Thymus (tissue), 11 donors: ENCODE results near the gene PATJ. TPM values are rescaled to one million over a fixed set of nuclear protein-coding genes. Genes with fewer than 3 reads are reported as not detected.

ENCODE experiments used
- DNase-seq, 9 donors: peaks; one replicate each; pipeline ENCODE4 v3.0.0-alpha.2; 2013; ENCODE audit warnings: low spot score in 9 of 9, low read depth in 6 of 9, missing footprints in 1 of 9
- H3K27ac ChIP-seq, 2 donors: one replicate each; pipeline ENCODE4 v1.5.1; 2013; ENCODE audit warnings: control low read depth in 1 of 2, low read depth in 1 of 2, low read length in 1 of 2, mild to moderate bottlenecking in 1 of 2, moderate library complexity in 1 of 2
- H3K27me3 ChIP-seq, 2 donors: one replicate each; pipeline ENCODE4 v1.5.1; 2013; ENCODE audit warnings: low read length in 1 of 2; ENCODE audit not compliant: control insufficient read depth in 2 of 2, insufficient read depth in 1 of 2
- H3K36me3 ChIP-seq, 2 donors: one replicate each; pipeline ENCODE4 v1.5.1; 2013; ENCODE audit warnings: low read length in 1 of 2, mild to moderate bottlenecking in 1 of 2, moderate library complexity in 1 of 2; ENCODE audit not compliant: control insufficient read depth in 2 of 2, insufficient read depth in 2 of 2
- H3K4me1 ChIP-seq, 2 donors: one replicate each; pipeline ENCODE4 v1.5.1; 2013; ENCODE audit warnings: low read length in 2 of 2; ENCODE audit not compliant: control insufficient read depth in 2 of 2, insufficient read depth in 2 of 2
- H3K4me3 ChIP-seq, 2 donors: one replicate each; pipeline ENCODE4 v1.5.1; 2013; ENCODE audit warnings: low read length in 2 of 2, control low read depth in 1 of 2, mild to moderate bottlenecking in 1 of 2
- H3K9me3 ChIP-seq, 2 donors: one replicate each; pipeline ENCODE4 v1.5.1; 2013; ENCODE audit warnings: low read length in 1 of 2, mild to moderate bottlenecking in 1 of 2; ENCODE audit not compliant: control insufficient read depth in 2 of 2, insufficient read depth in 1 of 2
- WGBS: extraction: QIAGEN DNeasy Blood & Tissue Kit; methylation state at CpG from one replicate; pipeline ENCODE4 v1.1.7; 2013; 5-methylcytosine and 5-hydroxymethylcytosine counted together
- polyA plus RNA-seq: library from polyadenylated mRNA; stranded (reverse); fragments of 200-250 nt; gene quantifications from one replicate; pipeline ENCODE4 v1.2.3, GENCODE V29; 2013
- total RNA-seq: library from RNA; stranded (reverse); fragments of 120-200 nt; gene quantifications from one replicate; pipeline ENCODE4 v1.2.4, GENCODE V29; 2013
- donor health status: healthy.

PATJ gene
- total and polyA plus RNA-seq, 2 donors = 8.6 to 12.4 TPM

GRCh38 chr1:62110198-62110817 lies 368.0 kb downstream of the PATJ start:
- DNase-seq = no peak
- no peak overlapping the region for H3K4me3 ChIP-seq

GRCh38 chr1:62111084-62111483 lies 368.8 kb downstream of the PATJ start:
- Histone ChIP-seq H3K4me1 (no peaks in the 10 kb centered on the region), H3K4me3 (no peak overlapping the region), H3K27ac (no peak overlapping the region), H3K9me3 (no peaks in the 10 kb centered on the region), H3K36me3 (no peaks in the 10 kb centered on the region), H3K27me3 (no peaks in the 10 kb centered on the region)
- WGBS = 100% methylated on average over 1 of the region's 1 CpG
- no peak for DNase-seq

More at GRCh38 chr1:62110198-62110817, 368.0 kb downstream of the PATJ start:
- Histone ChIP-seq H3K4me1 (no peaks in the 10 kb centered on the region), H3K36me3 (no peaks in the 10 kb centered on the region), H3K9me3 (no peaks in the 10 kb centered on the region), H3K27ac (no peak overlapping the region), H3K27me3 (no peaks in the 10 kb centered on the region)
- 92% methylated on average over 11 of the region's 11 CpGs for WGBS

DNA sequence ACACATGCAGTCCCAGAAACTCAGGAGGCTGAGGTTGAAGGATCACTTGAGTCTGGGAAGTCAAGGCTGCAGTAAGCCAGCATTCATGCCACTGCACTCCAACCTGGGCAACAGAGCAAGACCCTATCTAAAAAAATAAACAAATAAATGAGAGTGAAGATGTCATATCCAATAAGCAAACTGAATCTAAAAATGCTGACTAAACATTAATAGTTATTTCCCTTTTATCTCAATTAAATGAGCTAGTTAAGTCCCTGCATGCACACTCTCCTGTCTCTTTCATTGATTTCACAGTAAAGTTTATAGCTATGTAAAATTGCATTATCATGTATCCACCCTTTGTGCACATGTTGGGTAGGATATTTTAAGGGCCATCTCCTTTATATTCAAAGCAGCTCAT lies 371.2 kb downstream of the PATJ start:
- Histone ChIP-seq H3K9me3 (no peaks in the 10 kb centered on the region), H3K4me1 (no peaks in the 10 kb centered on the region), H3K4me3 (no peak overlapping the region), H3K27me3 (no peaks in the 10 kb centered on the region), H3K27ac (no peak overlapping the region), H3K36me3 (no peaks in the 10 kb centered on the region)
- no peak for DNase-seq

DNA sequence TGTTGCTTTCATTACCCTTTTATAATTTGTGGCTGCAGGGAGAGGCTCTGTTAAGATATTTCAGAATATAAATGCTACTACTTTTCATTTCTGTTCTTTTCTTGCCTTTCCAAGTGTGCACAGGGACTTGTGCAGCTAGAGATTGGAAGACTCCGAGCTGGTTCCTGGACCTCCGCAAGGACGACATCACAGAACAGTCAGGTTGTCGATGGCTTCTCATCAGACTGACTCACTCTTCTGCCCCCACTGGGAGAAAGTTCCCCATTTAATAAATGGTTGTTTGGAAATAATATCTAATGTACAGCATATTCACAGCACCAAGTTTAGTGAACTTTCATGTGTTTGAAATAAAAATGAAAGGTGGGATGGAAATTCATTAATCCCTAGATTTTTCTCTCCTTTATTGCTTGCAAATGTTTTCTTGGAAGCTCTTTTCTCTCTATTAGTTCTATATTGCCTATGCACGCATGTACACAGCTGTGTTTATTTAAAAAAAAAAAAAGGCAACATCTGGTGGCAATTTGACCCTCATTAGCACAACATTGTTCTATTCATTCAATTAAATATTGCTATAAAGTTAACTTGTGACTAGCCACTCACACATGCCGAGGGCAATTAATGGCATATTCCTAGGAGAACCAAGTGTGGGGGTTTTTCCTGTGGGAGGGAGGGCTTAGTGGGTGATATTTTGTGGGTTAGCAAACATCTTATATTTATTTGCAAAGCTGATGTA lies 374.9 kb downstream of the PATJ start:
- 98% methylated on average over 6 of the region's 6 CpGs for WGBS
- Histone ChIP-seq H3K4me1 (no peaks in the 10 kb centered on the region), H3K9me3 (no peaks in the 10 kb centered on the region), H3K27ac (no peak overlapping the region), H3K27me3 (no peaks in the 10 kb centered on the region), H3K4me3 (no peak overlapping the region), H3K36me3 (no peaks in the 10 kb centered on the region)
- DNase-seq = no peak

DNA sequence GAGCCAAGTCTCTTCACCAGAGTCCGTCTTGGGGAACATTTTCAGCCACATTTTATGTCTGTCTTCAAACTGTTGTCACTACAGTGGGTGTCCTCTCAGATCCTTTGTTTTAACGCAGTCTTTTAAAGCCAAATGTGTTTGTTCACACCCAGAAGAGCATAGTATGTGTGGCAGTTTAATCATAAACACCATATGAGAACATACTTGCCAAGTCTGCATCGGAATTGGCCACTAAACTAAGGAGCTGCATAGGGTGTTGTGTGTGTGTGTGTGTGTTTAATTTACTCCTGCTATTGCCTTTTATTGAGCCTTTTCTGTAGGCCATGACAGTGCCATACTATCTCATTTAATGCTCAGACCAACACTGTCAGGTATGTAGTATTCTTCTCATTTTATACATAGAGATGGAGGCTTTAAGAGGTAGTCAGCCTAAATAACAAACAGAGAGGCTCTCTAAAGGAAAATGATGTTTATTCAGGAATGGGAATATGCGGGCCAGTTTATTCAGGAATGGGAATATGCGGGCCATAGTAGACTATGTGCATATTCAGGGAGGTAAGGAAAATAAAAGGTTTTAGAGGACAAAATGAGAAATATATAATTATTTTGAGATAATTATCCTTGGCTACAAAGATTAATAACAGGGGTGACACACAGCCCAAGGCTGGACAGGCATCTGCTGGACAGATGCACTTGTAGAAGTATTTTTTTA lies 384.5 kb downstream of the PATJ start:
- no peaks in the 10 kb centered on the region for H3K27me3 ChIP-seq
- no peak for DNase-seq

GRCh38 chr1:62128745-62129144 lies 386.5 kb downstream of the PATJ start:
- no peak for DNase-seq
- H3K27me3 ChIP-seq = no peaks in the 10 kb centered on the region
- WGBS = 93% methylated on average over 14 of the region's 14 CpGs
- no peak overlapping the region for H3K27ac ChIP-seq
- no peaks in the 10 kb centered on the region for H3K36me3 ChIP-seq
- no peaks in the 10 kb centered on the region for H3K4me1 ChIP-seq
- H3K4me3 ChIP-seq = no peak overlapping the region
- H3K9me3 ChIP-seq = no peaks in the 10 kb centered on the region

More for the DNA sequence above, 384.5 kb downstream of the PATJ start:
- WGBS = 96% methylated on average over 5 of the region's 5 CpGs
- Histone ChIP-seq H3K27ac (peak overlapping the region in 1 of 2 donors; percentile 45), H3K4me3 (no peak overlapping the region), H3K9me3 (no peaks in the 10 kb centered on the region), H3K36me3 (no peaks in the 10 kb centered on the region), H3K4me1 (no peaks in the 10 kb centered on the region)

- WGBS = 80% methylated on average over 6 of the region's 6 CpGs
- Histone ChIP-seq H3K9me3 (no peaks in the 10 kb centered on the region), H3K27ac (no peak overlapping the region), H3K4me1 (no peaks in the 10 kb centered on the region), H3K27me3 (no peaks in the 10 kb centered on the region), H3K4me3 (no peak overlapping the region), H3K36me3 (no peaks in the 10 kb centered on the region)
- DNase-seq = peak in 8 of 9 donors; percentile 8 to 51 (median 24)
Observed at GRCh38 chr1:62131093-62131725, 388.9 kb downstream of the PATJ start.

DNA sequence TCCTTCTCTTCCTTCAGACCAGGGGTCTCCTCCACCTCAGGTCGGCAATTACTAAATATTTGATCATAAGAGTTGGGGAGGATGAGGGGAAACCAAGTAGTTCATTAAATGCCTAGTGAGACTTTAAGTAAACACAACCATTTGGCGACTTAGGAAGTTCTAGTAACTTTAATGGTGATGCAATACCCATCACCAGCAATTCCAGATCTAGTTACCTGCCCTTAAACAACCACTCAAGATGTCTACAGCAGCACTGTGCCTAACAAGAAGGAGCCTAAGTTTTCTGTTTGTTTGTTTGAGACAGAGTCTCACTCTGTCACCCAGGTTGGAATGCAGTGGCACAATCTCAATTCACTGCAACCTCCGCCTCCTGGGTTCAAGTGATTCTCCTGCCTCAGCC lies 395.7 kb downstream of the PATJ start:
- 82% methylated on average over 3 of the region's 3 CpGs for WGBS
- DNase-seq = no peak
- no peaks in the 10 kb centered on the region for H3K36me3 ChIP-seq
- no peak overlapping the region for H3K4me3 ChIP-seq
- H3K9me3 ChIP-seq = no peaks in the 10 kb centered on the region
- no peak overlapping the region for H3K27ac ChIP-seq
- no peaks in the 10 kb centered on the region for H3K27me3 ChIP-seq
- no peaks in the 10 kb centered on the region for H3K4me1 ChIP-seq

DNA sequence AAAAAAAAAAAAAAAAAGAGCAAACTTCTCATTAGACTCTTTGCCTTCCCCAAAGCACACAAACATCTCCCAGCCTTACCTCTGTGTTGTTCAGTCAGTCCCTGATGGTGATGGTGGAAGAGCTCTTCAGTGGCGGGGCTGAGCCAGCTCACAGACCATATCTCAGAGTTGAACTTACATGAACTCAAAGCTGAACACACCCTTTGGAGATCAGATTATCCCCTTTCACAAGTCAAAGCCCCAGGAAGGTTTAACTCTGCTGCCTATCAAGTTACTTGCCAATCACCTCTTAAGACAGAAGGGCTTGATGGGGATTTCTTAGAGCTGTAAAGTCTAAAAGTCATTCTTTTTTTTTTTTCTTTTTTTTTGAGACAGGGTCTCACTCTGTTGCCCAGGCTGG lies 397.1 kb downstream of the PATJ start:
- H3K9me3 ChIP-seq = no peaks in the 10 kb centered on the region
- 90% methylated on average over 1 of the region's 1 CpG for WGBS
- no peaks in the 10 kb centered on the region for H3K36me3 ChIP-seq
- no peak for DNase-seq
- no peaks in the 10 kb centered on the region for H3K4me1 ChIP-seq
- H3K27me3 ChIP-seq = no peaks in the 10 kb centered on the region
- no peak overlapping the region for H3K4me3 ChIP-seq
- H3K27ac ChIP-seq = no peak overlapping the region
